GM12875 (cell line): ENCODE measurements around the gene STK17B.
"Not testable (repeated sequence)": the region's sequence is repeated elsewhere in the genome, so short reads cannot be mapped to it uniquely, and the experiment has no call there.

Experiments used
- H3K4me3 ChIP-seq: one replicate; pipeline ENCODE4 v1.5.1; 2011; ENCODE audit warnings: low read depth, low read length, control low read depth
- TF ChIP-seq, protein P1 (sequence below): IDR thresholded peaks from 2 replicates; pipeline ENCODE4 v1.5.1; 2011; ENCODE audit warnings: low read depth, mild to moderate bottlenecking, control low read depth, inconsistent platforms, low read length, moderate library complexity, borderline replicate concordance; ENCODE audit not compliant: insufficient read depth

Gene STK17B

DNA sequence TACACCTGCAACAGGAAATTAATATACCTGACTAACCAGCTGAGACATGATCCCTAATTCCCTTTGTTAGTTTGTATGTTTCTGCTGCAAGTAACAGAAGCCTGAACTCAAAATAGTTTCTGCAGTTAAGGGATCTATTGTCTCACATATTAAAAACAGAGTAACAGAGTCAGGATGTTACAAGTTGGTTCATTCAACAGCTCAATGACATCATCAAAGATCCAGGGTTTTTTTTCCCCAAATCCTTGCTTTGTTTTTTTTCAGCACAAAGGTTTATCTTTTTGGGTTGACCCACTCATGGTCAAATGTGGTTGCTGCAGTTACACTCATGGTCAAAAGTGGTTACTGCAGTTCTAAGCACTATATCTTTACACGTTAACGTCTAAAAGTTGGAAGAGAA lies 67.8 kb downstream of the STK17B start:
- TF ChIP-seq, protein P1, sequence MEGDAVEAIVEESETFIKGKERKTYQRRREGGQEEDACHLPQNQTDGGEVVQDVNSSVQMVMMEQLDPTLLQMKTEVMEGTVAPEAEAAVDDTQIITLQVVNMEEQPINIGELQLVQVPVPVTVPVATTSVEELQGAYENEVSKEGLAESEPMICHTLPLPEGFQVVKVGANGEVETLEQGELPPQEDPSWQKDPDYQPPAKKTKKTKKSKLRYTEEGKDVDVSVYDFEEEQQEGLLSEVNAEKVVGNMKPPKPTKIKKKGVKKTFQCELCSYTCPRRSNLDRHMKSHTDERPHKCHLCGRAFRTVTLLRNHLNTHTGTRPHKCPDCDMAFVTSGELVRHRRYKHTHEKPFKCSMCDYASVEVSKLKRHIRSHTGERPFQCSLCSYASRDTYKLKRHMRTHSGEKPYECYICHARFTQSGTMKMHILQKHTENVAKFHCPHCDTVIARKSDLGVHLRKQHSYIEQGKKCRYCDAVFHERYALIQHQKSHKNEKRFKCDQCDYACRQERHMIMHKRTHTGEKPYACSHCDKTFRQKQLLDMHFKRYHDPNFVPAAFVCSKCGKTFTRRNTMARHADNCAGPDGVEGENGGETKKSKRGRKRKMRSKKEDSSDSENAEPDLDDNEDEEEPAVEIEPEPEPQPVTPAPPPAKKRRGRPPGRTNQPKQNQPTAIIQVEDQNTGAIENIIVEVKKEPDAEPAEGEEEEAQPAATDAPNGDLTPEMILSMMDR, result no peak
- H3K4me3 ChIP-seq, result no peak overlapping the region

DNA sequence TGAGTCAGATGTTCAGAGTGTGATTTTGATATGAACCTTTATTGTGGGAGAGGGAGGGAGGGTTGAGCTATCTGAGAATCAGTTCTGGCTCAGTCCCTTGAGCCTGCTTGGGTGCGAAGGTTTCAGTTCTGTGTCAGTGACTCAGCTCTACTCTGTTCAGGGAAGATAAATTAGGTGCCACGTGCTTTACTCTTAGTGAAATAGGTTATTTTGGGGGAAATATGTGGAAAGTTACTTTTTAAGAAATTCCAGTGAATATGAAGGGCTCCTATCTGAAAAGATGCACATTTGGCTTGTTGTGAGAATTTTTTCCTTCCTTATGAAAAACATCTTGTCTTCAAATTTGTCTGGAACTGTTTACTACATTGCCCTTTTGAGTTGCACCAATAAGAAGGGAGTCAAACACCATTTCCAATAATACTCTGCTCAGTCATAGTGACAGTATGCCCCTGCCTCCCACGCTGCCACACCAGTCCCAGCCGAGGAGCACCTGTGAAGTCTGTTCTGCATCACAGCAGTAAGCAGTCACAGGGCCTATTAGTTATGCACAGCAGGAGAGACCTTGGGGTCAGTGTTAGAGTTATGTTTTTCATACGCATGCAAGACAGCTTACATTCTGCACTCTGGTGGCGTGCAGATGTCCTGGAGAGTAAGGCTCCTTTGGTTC lies 69.9 kb downstream of the STK17B start:
- no peak overlapping the region for H3K4me3 ChIP-seq
- TF ChIP-seq, protein P1, result no peak

DNA sequence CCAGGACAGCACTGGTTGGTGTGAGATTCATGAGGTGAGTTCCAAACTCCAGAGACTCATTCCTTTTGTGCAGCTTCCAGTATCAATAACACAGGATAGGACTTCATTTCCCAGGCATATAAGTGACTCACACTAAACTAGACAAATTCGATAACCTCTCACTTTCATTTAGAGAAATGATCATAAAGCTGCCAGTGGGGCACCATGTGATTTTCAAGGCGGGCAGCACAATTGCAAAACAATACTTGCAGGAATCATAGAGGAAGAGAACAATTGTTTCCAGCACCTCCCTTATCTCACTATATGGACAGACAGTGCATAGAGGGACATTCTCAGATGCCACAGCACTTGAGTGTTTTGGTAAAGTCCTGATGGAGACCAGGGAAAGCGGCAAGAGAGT lies 71.5 kb downstream of the STK17B start:
- no peak overlapping the region for H3K4me3 ChIP-seq
- TF ChIP-seq, protein P1, result no peak

DNA sequence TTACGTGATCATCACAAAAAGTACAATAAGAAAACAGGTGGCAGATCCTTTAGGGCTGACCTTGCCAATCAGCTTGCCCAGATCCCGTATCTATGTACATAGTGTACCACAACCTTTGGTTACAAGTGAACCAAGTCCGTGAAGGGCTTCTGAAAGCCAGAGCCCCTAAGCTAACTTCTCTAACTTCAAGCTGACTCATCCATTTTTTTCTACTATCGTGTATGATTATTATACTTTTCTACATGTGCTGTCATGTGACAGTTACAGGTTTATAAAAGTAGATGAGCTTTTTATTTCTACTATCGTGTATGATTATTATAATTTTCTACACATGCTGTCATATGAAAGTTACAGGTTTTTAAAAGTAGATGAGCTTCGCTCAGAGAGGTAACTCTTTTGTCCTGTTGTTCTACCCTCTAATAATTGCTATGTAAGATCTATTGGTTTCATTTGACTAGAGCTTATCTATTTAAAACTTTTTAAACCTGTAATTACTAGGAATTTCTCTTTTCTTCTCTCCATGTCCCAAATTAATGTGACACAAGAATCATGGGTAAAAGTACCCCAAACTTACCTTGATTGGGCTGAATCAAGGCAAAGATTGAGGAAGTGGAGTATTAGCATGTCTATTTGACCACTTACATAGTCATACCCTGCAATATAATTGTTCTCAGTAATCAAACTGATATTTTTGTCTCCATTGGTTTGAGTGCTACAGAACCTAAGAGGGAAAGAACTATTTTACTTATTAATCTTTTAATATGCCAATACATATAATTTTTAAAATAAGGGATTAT lies 73.3 kb downstream of the STK17B start:
- TF ChIP-seq, protein P1, result no peak
- no peak overlapping the region for H3K4me3 ChIP-seq

DNA sequence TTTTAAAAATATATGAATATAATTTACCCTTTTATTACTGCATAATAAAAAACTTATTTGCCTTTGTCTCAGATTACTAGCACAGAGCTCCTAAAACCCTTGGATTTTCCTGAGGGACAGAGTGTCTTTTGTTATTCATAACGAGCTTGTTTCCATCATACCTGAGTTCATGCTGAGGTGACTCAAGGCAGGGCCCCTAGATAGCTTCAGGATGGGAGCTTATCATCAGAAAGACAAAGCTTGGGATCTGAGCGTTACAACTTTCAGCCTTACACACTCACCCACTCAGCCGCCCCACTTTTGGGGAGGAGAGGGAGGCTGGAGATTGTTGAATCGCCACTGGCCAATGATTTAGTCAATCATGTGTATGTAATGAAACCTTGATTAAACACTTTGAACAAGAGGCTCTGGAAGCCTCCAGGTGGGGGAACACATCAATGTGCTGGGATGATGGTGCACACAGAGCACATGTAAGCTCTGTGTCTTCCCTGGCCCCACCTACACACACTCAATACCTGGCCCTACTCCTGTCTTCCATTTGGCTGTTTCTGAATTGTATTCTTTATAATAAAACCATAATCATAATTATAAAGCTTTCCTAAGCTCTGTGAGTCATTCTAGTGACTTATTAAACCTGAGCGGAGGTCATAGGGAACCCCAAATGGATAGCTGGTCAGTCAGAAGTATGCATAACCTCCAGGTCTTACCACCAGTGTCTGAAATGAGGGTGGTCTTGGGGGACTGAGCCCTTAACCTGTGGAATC lies 74.2 kb downstream of the STK17B start:
- TF ChIP-seq, protein P1, result no peak
- H3K4me3 ChIP-seq, result no peak overlapping the region

DNA sequence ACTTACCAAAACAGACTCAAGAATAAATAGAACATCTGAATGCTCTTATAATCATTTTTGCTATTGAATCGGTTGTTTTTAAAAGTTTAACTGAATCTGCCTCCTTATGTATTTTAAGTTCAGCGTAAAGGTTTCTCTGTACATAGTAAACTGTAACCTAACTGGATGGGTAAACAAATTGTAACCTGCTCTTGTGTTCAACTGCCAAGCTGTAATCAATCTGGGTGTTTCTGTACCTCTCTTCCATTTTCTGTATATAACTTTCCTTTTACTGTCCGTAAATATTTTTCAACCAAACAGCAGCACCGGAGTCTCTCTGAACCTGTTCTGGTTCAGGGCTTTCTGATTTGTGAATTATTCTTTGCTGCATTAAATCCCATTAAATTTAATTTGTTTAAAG lies 75.1 kb downstream of the STK17B start:
- TF ChIP-seq, protein P1, result no peak
- H3K4me3 ChIP-seq, result no peak overlapping the region

DNA sequence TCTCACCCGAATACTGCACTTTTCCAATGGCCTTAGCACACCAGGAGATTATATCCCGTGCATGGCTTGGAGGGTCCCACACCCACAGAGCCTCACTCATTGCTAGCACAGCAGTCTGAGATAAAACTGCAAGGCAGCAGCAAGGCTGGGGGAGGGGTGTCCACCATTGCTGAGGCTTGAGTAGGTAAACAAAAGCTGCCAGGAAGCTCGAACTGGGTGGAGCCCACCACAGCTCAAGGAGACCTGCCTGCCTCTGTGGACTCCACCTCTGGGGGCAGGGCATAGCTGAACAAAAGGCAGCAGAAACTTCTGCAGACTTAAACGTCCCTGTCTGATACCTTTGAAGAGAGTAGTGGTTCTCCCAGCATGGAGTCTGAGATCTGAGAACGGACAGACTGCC lies 81.9 kb downstream of the STK17B start:
- H3K4me3 ChIP-seq, result not testable (repeated sequence)
